ENCODE measurements around the gene SLC29A3. TPM values are rescaled to one million over a fixed set of nuclear protein-coding genes. Genes with fewer than 3 reads are reported as not detected.

SLC29A3 gene
- total and polyA plus RNA-seq, 10 of the 15 experiments (the other 5 are each of a cell fraction or from before 2014, with no cell fraction given): 1.5 to 4.0 (median 2.7) TPM

GRCh38 chr10:71359364-71360046 lies 40.4 kb downstream of the SLC29A3 start:
- POLR2A ChIA-PET: interaction anchor here (1.1 to 1.3 kb wide), 3 partner anchors 13 to 17 kb away, joined by 3 to 4 read pairs (median 4); no protein-coding TSS in a partner anchor
- peak overlapping the region; percentile 31; the same call in 1 of the 2 replicates for H3K4me2 ChIP-seq (ENCODE audit: control insufficient read depth, insufficient read depth)
- FAIRE-seq: peak; percentile 57
- TF ChIP-seq RB1 (IDR thresholded peaks at IDR 0.05; ENCODE audit: borderline replicate concordance): peak; percentile 26; the same call in 1 of the 2 replicates
- no peak for TF ChIP-seq EZH2 (IDR thresholded peaks at IDR 0.05; ENCODE audit: borderline replicate concordance, control insufficient read depth, low read depth, low read length)
- peak; percentile 15; the same call in 1 of the 2 replicates for TF ChIP-seq HDGF (IDR thresholded peaks at IDR 0.05)
- 0 out of 2 replicates have a peak, but pooled peaks have one; percentile 53 for TF ChIP-seq NFXL1 (IDR thresholded peaks at IDR 0.05; ENCODE audit: borderline replicate concordance)
- TF ChIP-seq ATF7 (IDR thresholded peaks at IDR 0.05; ENCODE audit: low read depth): peak; percentile 37; the same call in 1 of the 2 replicates
- peak; percentile 64 to 69; a peak in 3 of 4 replicates for TF ChIP-seq IKZF2 (IDR thresholded peaks at IDR 0.05)
- 0 out of 2 replicates have a peak, but pooled peaks have one; percentile 28 for TF ChIP-seq DPF2 (IDR thresholded peaks at IDR 0.05)
- TF ChIP-seq NKRF (conservative IDR thresholded peaks at IDR 0.05): no peak
- no peak for TF ChIP-seq ZSCAN29 (IDR thresholded peaks at IDR 0.05)
- TF ChIP-seq NR2C2 (IDR thresholded peaks at IDR 0.05; ENCODE audit: borderline replicate concordance, control insufficient read depth, insufficient read length, low read depth): no peak
- TF ChIP-seq ZNF687 (IDR thresholded peaks at IDR 0.05): no peak
- peak in 1 of 2 experiments; percentile 72; a peak in 1 of 3 replicates for TF ChIP-seq EGR1 (IDR thresholded peaks at IDR 0.05; ENCODE audit: borderline replicate concordance in 1 of 2, low read depth in 2 of 2, low read length in 2 of 2)
- TF ChIP-seq SMARCA5 (IDR thresholded peaks at IDR 0.05): peak; percentile 81
- peak; percentile 81 for TF ChIP-seq IKZF1 (conservative IDR thresholded peaks at IDR 0.05)
- no peak for TF ChIP-seq SUZ12 (IDR thresholded peaks at IDR 0.05; ENCODE audit: unreplicated experiment)
- TF ChIP-seq SREBF2 (IDR thresholded peaks at IDR 0.05; ENCODE audit: low read length): no peak
- peak; percentile 40; the same call in 1 of the 2 replicates for TF ChIP-seq RUNX3 (IDR thresholded peaks at IDR 0.05; ENCODE audit: low read length)

More at GRCh38 chr10:71359364-71360046, 40.4 kb downstream of the SLC29A3 start:
- no peak overlapping the region for H3K9ac ChIP-seq (ENCODE audit: control insufficient read depth, insufficient read depth, low read length)
- peaks cover 26% of the 10 kb centered on the region for H3K4me1 ChIP-seq (ENCODE audit: control insufficient read depth, insufficient read depth, low read length)
- BruUV-seq (replicated peaks): no TSS peak
- in situ Hi-C loops (cut with MboI) (loop anchor here (5.0 kb wide), 1 partner anchor 37 kb away; no protein-coding TSS in a partner anchor), intact Hi-C loops (cut with micrococcal nuclease; ENCODE audit: unreplicated experiment) (no loop called here)
- no peak overlapping the region for H3K4me3 ChIP-seq
- peak overlapping the region; percentile 24; the same call in 1 of the 2 replicates for H3K27ac ChIP-seq (ENCODE audit: control insufficient read depth, insufficient read depth)
- RAD21 ChIA-PET (ENCODE audit: unreplicated experiment): interaction anchor here (0.6 to 1.6 kb wide), 3 partner anchors 13 to 339 kb away, joined by 5 to 7 read pairs (median 5); no protein-coding TSS in a partner anchor
- no peaks in the 10 kb centered on the region for H3K27me3 ChIP-seq (replicated peaks in 1 of 2; ENCODE audit: control insufficient read depth in 2 of 2, insufficient read depth in 2 of 2, low read length in 1 of 2)
- CTCF ChIA-PET: interaction anchor here (0.7 to 3.1 kb wide), 9 partner anchors 11 to 51 kb away, joined by 3 to 11 read pairs (median 4); partner anchors contain the start of gene SLC29A3
- H3K36me3 ChIP-seq (ENCODE audit: control insufficient read depth in 2 of 2, insufficient read depth in 2 of 2, low read length in 1 of 2): no peaks in the 10 kb centered on the region; a peak in 1 of 4 replicates
- peak overlapping the region; percentile 46 for H2AFZ ChIP-seq (ENCODE audit: control insufficient read depth, low read depth, low read length)
- WGBS (ENCODE audit: insufficient coverage, insufficient replicate concordance, low lambda C conversion rate, missing lambda C conversion rate): 36% methylated on average over 9 of the region's 9 CpGs
- H3K79me2 ChIP-seq (ENCODE audit: control insufficient read depth, insufficient read depth, low read length): no peaks in the 10 kb centered on the region
- SMC1A ChIA-PET (ENCODE audit: uncharacterized antibody, unreplicated experiment): interaction anchor here (1.1 to 2.8 kb wide), 4 partner anchors 10 to 537 kb away, joined by 4 to 12 read pairs (median 5); no protein-coding TSS in a partner anchor
- ATAC-seq (peak; percentile 71), DNase-seq (ENCODE audit: low read depth, low spot score) (no peak)
- no peaks in the 10 kb centered on the region for H4K20me1 ChIP-seq (ENCODE audit: control insufficient read depth, insufficient read depth)
- no peaks in the 10 kb centered on the region for H3K9me3 ChIP-seq (replicated peaks; ENCODE audit: control insufficient read depth, insufficient read depth, low read length)

Measured in GM12878 (cell line).